GM19351 (cell line): ENCODE data around the gene IKBKE.

Experiments used
- ATAC-seq: cut with Tn5 transposase; IDR thresholded peaks from one replicate; pipeline ENCODE4 v1.9.1; 2021; ENCODE audit warnings: mild to moderate bottlenecking, moderate library complexity; ENCODE audit not compliant: unreplicated experiment

Gene IKBKE

GRCh38 chr1:206469933-206470691 is at the start of gene IKBKE:
IKBKE (plus strand) TSS chr1:206470476; CDS start chr1:206473228, 2,752 bp downstream.
- ATAC-seq = peak; percentile 55

- ATAC-seq = no peak
These were observed 48.5 kb upstream of the IKBKE start for GRCh38 chr1:206421616-206422340.

- ATAC-seq = no peak
These were observed 47.8 kb upstream of the IKBKE start for GRCh38 chr1:206422525-206422924.

GRCh38 chr1:206427291-206427690 is 43.0 kb upstream of the IKBKE start:
- ATAC-seq = no peak

- no peak for ATAC-seq
These were observed 40.9 kb upstream of the IKBKE start for GRCh38 chr1:206429421-206429820.

GRCh38 chr1:206430031-206430983 is 40.0 kb upstream of the IKBKE start:
- ATAC-seq = peak; percentile 100

- no peak for ATAC-seq
These were observed 34.8 kb upstream of the IKBKE start for GRCh38 chr1:206435445-206435844.

GRCh38 chr1:206438554-206438953 is 31.7 kb upstream of the IKBKE start:
- ATAC-seq = no peak

GRCh38 chr1:206439205-206439604 is 31.1 kb upstream of the IKBKE start:
- no peak for ATAC-seq

GRCh38 chr1:206441336-206441967 is 28.8 kb upstream of the IKBKE start:
- no peak for ATAC-seq

- no peak for ATAC-seq
These were observed 28.2 kb upstream of the IKBKE start for GRCh38 chr1:206442101-206442500.

GRCh38 chr1:206445116-206445515 is 25.2 kb upstream of the IKBKE start:
- ATAC-seq = no peak

GRCh38 chr1:206445911-206446356 is 24.3 kb upstream of the IKBKE start:
- no peak for ATAC-seq

- ATAC-seq = no peak
These were observed 23.4 kb upstream of the IKBKE start for GRCh38 chr1:206446688-206447421.

- no peak for ATAC-seq
These were observed 22.9 kb upstream of the IKBKE start for GRCh38 chr1:206447422-206447765.

- ATAC-seq = no peak
These were observed 22.5 kb upstream of the IKBKE start for GRCh38 chr1:206447792-206448191.

- no peak for ATAC-seq
These were observed 21.8 kb upstream of the IKBKE start for GRCh38 chr1:206448471-206448870.

- no peak for ATAC-seq
These were observed 20.7 kb upstream of the IKBKE start for GRCh38 chr1:206449565-206449964.

- ATAC-seq = no peak
These were observed 20.0 kb upstream of the IKBKE start for GRCh38 chr1:206450281-206450680.

GRCh38 chr1:206451134-206451686 is 19.1 kb upstream of the IKBKE start:
- ATAC-seq = no peak
